SH-SY5Y (cell line): Measurements from ENCODE around the gene CCM2.

Experiments
- GATA2 ChIP-seq: IDR thresholded peaks from 2 replicates; pipeline ENCODE4 v1.6.1; 2011; ENCODE audit warnings: mild to moderate bottlenecking, low read depth, low read length
- GATA3 ChIP-seq: IDR thresholded peaks from 2 replicates; pipeline ENCODE4 v1.6.1; 2011; ENCODE audit warnings: low read depth, mild to moderate bottlenecking, low read length, moderate library complexity

GRCh38 chr7:44965937-44966730, 33.9 kb upstream of the CCM2 start:
- TF ChIP-seq GATA2 (no peak), GATA3 (no peak)
